Parathyroid adenoma (tissue), 2 donors: ENCODE results near the gene NEUROD1.

Experiments
- H2AFZ ChIP-seq: fragments of 300-600 bp; sonication (generic); one replicate; pipeline ENCODE4 v1.7.0; 2017; ENCODE audit warnings: antibody characterized with exemption, mild to moderate bottlenecking
- H3K27ac ChIP-seq: fragments of 300-600 bp; sonication (generic); one replicate; pipeline ENCODE4 v1.7.0; 2017
- H3K27me3 ChIP-seq: fragments of 300-600 bp; sonication (generic); one replicate; pipeline ENCODE4 v1.7.0; 2017; ENCODE audit warnings: low read length; ENCODE audit not compliant: control insufficient read depth, insufficient read depth
- H3K36me3 ChIP-seq: fragments of 300-600 bp; sonication (generic); one replicate; pipeline ENCODE4 v1.7.0; 2017; ENCODE audit warnings: low read length; ENCODE audit not compliant: control insufficient read depth, insufficient read depth
- H3K4me1 ChIP-seq: fragments of 300-600 bp; sonication (generic); one replicate; pipeline ENCODE4 v1.7.0; 2017; ENCODE audit warnings: control low read depth
- H3K4me2 ChIP-seq: fragments of 300-600 bp; sonication (generic); one replicate; pipeline ENCODE4 v1.7.0; 2017; ENCODE audit warnings: low read length
- H3K4me3 ChIP-seq: fragments of 300-600 bp; sonication (generic); one replicate; pipeline ENCODE4 v1.7.0; 2017; ENCODE audit warnings: low read depth, low read length
- H3K79me2 ChIP-seq: fragments of 300-600 bp; sonication (generic); one replicate; pipeline ENCODE4 v1.7.0; 2017; ENCODE audit warnings: control low read depth
- H3K9ac ChIP-seq: fragments of 300-600 bp; sonication (generic); one replicate; pipeline ENCODE4 v1.7.0; 2017; ENCODE audit warnings: mild to moderate bottlenecking
- H3K9me3 ChIP-seq: fragments of 300-600 bp; sonication (generic); one replicate; pipeline ENCODE4 v1.7.0; 2017; ENCODE audit warnings: low read length; ENCODE audit not compliant: control insufficient read depth
- TF ChIP-seq, protein P1 (sequence below): fragments of 300-600 bp; sonication (generic); IDR thresholded peaks from one replicate; pipeline ENCODE4 v1.7.0; 2017; ENCODE audit warnings: antibody characterized with exemption, mild to moderate bottlenecking
- donor health status: primary hyperparathyroidism.

Gene NEUROD1

DNA sequence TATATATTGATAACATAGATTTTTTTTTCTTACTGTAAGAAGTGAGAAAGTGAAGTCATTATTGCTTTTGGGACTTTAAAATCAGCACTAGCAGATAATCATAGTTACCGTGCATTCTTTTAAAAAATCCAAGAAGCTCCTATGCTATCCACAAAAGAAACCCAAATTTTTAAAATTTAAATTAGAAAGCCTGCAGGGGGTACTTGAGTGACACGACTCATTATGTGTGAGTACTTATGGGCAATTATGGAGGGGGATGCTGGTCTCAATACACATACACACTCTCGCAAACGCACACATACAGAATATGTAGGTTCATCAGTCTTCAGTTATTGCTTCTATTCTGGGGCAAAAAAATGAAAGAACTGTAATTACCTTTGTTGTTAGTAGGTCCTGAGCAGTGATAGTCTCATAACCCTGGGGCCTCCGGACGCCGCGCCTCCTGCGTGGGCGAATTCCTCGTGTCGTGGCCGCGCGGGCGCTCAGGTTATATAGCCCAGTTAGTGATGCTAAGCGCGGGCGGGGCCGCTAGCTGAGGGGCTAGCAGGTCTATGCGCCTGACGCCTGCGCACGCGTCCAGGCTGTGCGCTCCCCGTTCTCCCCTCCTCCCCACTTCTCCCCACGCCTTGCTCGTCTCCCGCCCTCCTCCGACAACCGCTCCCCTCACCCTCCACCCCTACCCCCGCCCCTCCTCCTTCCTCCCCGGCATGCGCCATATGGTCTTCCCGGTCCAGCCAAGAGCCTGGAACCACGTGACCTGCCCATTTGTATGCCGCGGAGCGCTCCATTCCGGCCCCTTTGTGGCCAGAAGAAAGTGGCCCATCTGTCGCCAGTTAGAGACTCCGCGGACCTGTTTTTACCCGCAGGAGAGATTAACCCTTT is at the start of gene NEUROD1:
TSS of gene NEUROD1 (minus strand) at position 463 of the 882 bp plus-strand sequence. CDS start 1,657 bp downstream, outside the sequence.
- no peaks in the 10 kb centered on the region for H3K27me3 ChIP-seq
- TF ChIP-seq, protein P1, sequence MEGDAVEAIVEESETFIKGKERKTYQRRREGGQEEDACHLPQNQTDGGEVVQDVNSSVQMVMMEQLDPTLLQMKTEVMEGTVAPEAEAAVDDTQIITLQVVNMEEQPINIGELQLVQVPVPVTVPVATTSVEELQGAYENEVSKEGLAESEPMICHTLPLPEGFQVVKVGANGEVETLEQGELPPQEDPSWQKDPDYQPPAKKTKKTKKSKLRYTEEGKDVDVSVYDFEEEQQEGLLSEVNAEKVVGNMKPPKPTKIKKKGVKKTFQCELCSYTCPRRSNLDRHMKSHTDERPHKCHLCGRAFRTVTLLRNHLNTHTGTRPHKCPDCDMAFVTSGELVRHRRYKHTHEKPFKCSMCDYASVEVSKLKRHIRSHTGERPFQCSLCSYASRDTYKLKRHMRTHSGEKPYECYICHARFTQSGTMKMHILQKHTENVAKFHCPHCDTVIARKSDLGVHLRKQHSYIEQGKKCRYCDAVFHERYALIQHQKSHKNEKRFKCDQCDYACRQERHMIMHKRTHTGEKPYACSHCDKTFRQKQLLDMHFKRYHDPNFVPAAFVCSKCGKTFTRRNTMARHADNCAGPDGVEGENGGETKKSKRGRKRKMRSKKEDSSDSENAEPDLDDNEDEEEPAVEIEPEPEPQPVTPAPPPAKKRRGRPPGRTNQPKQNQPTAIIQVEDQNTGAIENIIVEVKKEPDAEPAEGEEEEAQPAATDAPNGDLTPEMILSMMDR, result no peak
- no peaks in the 10 kb centered on the region for H3K9me3 ChIP-seq
- no peak within 1 kb of the TSS for H3K9ac ChIP-seq
- H3K36me3 ChIP-seq, result no peaks in the 10 kb centered on the region
- no peak within 1 kb of the TSS for H3K4me2 ChIP-seq
- no peak within 1 kb of the TSS for H3K27ac ChIP-seq
- no peaks in the 10 kb centered on the region for H3K79me2 ChIP-seq
- H3K4me3 ChIP-seq, result no peak within 1 kb of the TSS
- H3K4me1 ChIP-seq, result no peaks in the 10 kb centered on the region
- no peak within 1 kb of the TSS for H2AFZ ChIP-seq

DNA sequence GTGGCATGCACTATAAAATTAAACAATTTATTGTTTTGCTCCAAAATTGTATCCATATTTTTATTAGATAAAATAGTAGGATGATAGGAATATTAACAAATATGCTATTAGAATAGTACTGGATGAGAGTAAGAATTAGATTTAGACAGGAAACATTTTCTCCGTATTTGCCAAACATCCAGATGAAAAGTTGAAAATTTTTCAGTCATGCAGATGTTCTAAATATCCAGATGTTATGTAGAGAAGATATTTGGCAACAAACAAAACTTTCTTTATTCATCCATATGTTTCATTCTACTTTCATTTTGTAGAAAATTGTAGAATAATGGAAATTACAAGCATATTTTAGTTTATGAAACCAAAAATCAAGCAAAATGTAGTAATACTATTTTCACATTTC is 45.2 kb upstream of the NEUROD1 start:
- TF ChIP-seq, protein P1, result no peak

DNA sequence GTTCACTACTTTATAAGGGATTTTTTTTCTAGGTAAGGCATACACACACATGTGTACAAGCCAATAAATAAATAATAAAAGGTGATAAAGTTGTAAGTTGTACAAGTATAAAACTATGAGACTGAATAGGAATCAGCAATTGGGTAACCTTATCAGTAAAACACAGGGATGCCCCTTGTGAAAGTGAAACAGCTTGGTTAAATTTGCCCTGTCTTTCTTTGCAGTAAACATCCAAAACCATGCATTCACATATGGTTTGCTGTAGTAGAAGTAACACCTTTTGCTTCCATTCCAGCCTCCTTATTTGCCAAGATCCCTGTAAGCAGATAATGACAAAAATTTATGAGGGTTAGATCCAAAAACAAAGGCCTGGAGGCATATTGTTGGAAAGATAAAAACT is 44.3 kb upstream of the NEUROD1 start:
- no peak overlapping the region for H3K4me2 ChIP-seq
- no peaks in the 10 kb centered on the region for H3K27me3 ChIP-seq
- H3K9ac ChIP-seq, result no peak overlapping the region
- no peaks in the 10 kb centered on the region for H3K9me3 ChIP-seq
- H3K4me1 ChIP-seq, result no peaks in the 10 kb centered on the region
- no peak overlapping the region for H2AFZ ChIP-seq
- no peaks in the 10 kb centered on the region for H3K36me3 ChIP-seq
- H3K79me2 ChIP-seq, result no peaks in the 10 kb centered on the region
- H3K27ac ChIP-seq, result no peak overlapping the region
- H3K4me3 ChIP-seq, result no peak overlapping the region
- TF ChIP-seq, protein P1, result no peak

More for the DNA sequence above, 45.2 kb upstream of the NEUROD1 start:
- no peak overlapping the region for H3K4me3 ChIP-seq
- H3K79me2 ChIP-seq, result no peaks in the 10 kb centered on the region
- no peaks in the 10 kb centered on the region for H3K9me3 ChIP-seq
- no peaks in the 10 kb centered on the region for H3K27me3 ChIP-seq
- no peak overlapping the region for H3K27ac ChIP-seq
- H2AFZ ChIP-seq, result no peak overlapping the region
- no peak overlapping the region for H3K9ac ChIP-seq
- H3K4me2 ChIP-seq, result no peak overlapping the region
- no peaks in the 10 kb centered on the region for H3K36me3 ChIP-seq
- no peaks in the 10 kb centered on the region for H3K4me1 ChIP-seq

DNA sequence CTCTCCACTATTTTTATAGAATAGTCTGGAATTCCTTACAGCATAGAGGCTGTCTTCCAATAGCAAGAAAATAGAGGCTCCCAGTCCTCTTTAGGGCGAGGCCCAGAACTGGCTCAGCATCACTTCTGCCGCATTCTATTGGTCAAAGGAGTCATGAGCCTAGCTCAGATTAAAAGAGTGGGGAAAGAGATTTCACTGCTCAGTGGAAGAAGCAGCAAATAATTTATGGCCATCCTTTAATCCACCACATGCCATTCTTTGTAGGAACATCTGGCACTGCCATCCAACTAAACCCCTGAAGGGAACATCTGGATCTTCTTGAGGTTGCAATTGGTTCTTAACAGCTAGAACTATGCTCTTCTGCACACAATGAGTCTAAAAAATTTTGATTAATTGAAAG is 43.4 kb upstream of the NEUROD1 start:
- H3K9me3 ChIP-seq, result no peaks in the 10 kb centered on the region
- no peak overlapping the region for H3K9ac ChIP-seq
- no peaks in the 10 kb centered on the region for H3K36me3 ChIP-seq
- no peaks in the 10 kb centered on the region for H3K27me3 ChIP-seq
- H2AFZ ChIP-seq, result no peak overlapping the region
- TF ChIP-seq, protein P1, result no peak
- no peak overlapping the region for H3K4me2 ChIP-seq
- H3K4me1 ChIP-seq, result no peaks in the 10 kb centered on the region
- no peak overlapping the region for H3K27ac ChIP-seq
- H3K79me2 ChIP-seq, result no peaks in the 10 kb centered on the region
- no peak overlapping the region for H3K4me3 ChIP-seq
